HepG2 (cell line): Measurements from ENCODE around the gene ZNF146. TPM values are rescaled to one million over a fixed set of nuclear protein-coding genes. Genes with fewer than 3 reads are reported as not detected.

ENCODE experiments used
- ATAC-seq: fragments of 200-7000 bp; cut with Tn5 transposase; 3 replicates; pipeline ENCODE4 v1.9.1; 2020; ENCODE audit warnings: mild to moderate bottlenecking, moderate library complexity
- BruUV-seq: library from RNA; stranded (reverse); fragments of 400-500 nt; replicated peaks from 2 replicates; lab custom pipeline; 2021; lab: Mats Ljungman, UMichigan
- CTCF ChIA-PET: fragments of 300-600 bp; formaldehyde crosslinking; extraction: SDS; loops from one replicate; lab custom pipeline; 2021; ENCODE audit warnings: low total read pairs, inconsistent platforms, low intra/inter-chr PET ratio; lab: Yijun Ruan, JAX
- POLR2A ChIA-PET: fragments of 350-600 bp; sonication (Branson Sonifier 250); formaldehyde crosslinking; loops from one replicate; lab custom pipeline; 2020; ENCODE audit warnings: antibody characterized with exemption, inconsistent platforms; lab: Yijun Ruan, JAX
- DNase-seq: peaks from one replicate; pipeline ENCODE4 v3.0.0-alpha.2; 2015; ENCODE audit warnings: low spot score
- FAIRE-seq: peaks from 3 replicates; lab custom pipeline; 2011; peaks lifted over from hg19 to GRCh38; lab: Jason Lieb, UNC
- H2AFZ ChIP-seq: one replicate; pipeline ENCODE4 v1.6.1; 2011; ENCODE audit warnings: low read length, inconsistent platforms
- H3K27ac ChIP-seq: fragments of 300-600 bp; 3 replicates; pipeline ENCODE4 v1.8.0; 2011; ENCODE audit warnings: mixed run types, mild to moderate bottlenecking, mixed read lengths, low read length, inconsistent platforms; ENCODE audit not compliant: insufficient read depth; ENCODE audit errors: extremely low read length
- H3K27me3 ChIP-seq, 2 experiments: fragments of 200-600 bp in 1 of 2; 2 replicates in 1 of 2; 3 replicates in 1 of 2; pipeline versions ENCODE4 v1.6.0 to v1.8.0; 2011; ENCODE audit warnings: low read length in 2 of 2, mild to moderate bottlenecking in 2 of 2, moderate library complexity in 2 of 2, inconsistent platforms in 1 of 2; ENCODE audit not compliant: insufficient read depth in 2 of 2, control insufficient read depth in 1 of 2
- H3K36me3 ChIP-seq, 2 experiments: fragments of 200-600 bp in 1 of 2; replicated peaks in 1 of 2; 2 replicates in 1 of 2; 3 replicates in 1 of 2; pipeline versions ENCODE4 v1.5.1 to v1.8.0; 2011; ENCODE audit warnings: low read length in 2 of 2, inconsistent platforms in 1 of 2; ENCODE audit not compliant: insufficient read depth in 2 of 2, control insufficient read depth in 1 of 2
- H3K4me1 ChIP-seq: 2 replicates; pipeline ENCODE4 v1.5.1; 2012; ENCODE audit warnings: low read length, inconsistent platforms; ENCODE audit not compliant: insufficient read depth
- H3K4me2 ChIP-seq: 2 replicates; pipeline ENCODE4 v1.6.0; 2011; ENCODE audit warnings: low read depth, low read length, inconsistent platforms
- H3K4me3 ChIP-seq, 3 experiments: fragments of 200-600 bp in 1 of 3; sonication (generic), shearing (Covaris generic) in 1 of 3; replicated peaks in 1 of 3; 2 replicates each; pipeline ENCODE4 v1.5.1; 2011 to 2016; ENCODE audit warnings: low read length in 3 of 3, inconsistent platforms in 2 of 3, low read depth in 2 of 3, mild to moderate bottlenecking in 2 of 3, control low read depth in 1 of 3, mixed read lengths in 1 of 3; ENCODE audit not compliant: insufficient read depth in 1 of 3
- H3K79me2 ChIP-seq: one replicate; pipeline ENCODE4 v1.6.1; 2011; ENCODE audit warnings: low read length, inconsistent platforms; ENCODE audit not compliant: insufficient read depth
- H3K9ac ChIP-seq: 2 replicates; pipeline ENCODE4 v1.6.0; 2011; ENCODE audit warnings: mild to moderate bottlenecking, low read depth, low read length, inconsistent platforms; ENCODE audit not compliant: insufficient read depth
- H3K9me3 ChIP-seq: 2 replicates; pipeline ENCODE4 v1.5.1; 2012; ENCODE audit warnings: mild to moderate bottlenecking, low read length
- H4K20me1 ChIP-seq: 2 replicates; pipeline ENCODE4 v1.6.0; 2011; ENCODE audit warnings: inconsistent platforms, mild to moderate bottlenecking, low read length, moderate library complexity; ENCODE audit not compliant: insufficient read depth
- FOXK1 ChIP-seq: sonication (generic); formaldehyde crosslinking; IDR thresholded peaks from 2 replicates; pipeline ENCODE4 v1.4.0; 2020; ENCODE audit warnings: low read depth, missing genetic modification reagents, borderline replicate concordance
- MAFF ChIP-seq: IDR thresholded peaks from 2 replicates; pipeline ENCODE4 v1.6.1; 2011; ENCODE audit warnings: low read depth, low read length, improper control_type of control experiment
- MAFK ChIP-seq, 2 experiments: IDR thresholded peaks in 1 of 2; conservative IDR thresholded peaks in 1 of 2; 2 replicates each; pipeline ENCODE4 v1.6.1; 2011; ENCODE audit warnings: improper control_type of control experiment in 2 of 2, low read length in 2 of 2
- NFIC ChIP-seq: IDR thresholded peaks from 2 replicates; pipeline ENCODE4 v1.6.1; 2012; ENCODE audit warnings: mild to moderate bottlenecking, low read length, inconsistent platforms
- PTBP1 ChIP-seq: fragments of 200-400 bp; formaldehyde crosslinking; IDR thresholded peaks from 2 replicates; pipeline ENCODE4 v1.6.1; 2018; ENCODE audit warnings: low read length, low read depth; ENCODE audit not compliant: poor library complexity, severe bottlenecking
- RBFOX2 ChIP-seq: fragments of 200-400 bp; formaldehyde crosslinking; IDR thresholded peaks from 2 replicates; pipeline ENCODE4 v1.6.1; 2017; ENCODE audit warnings: low read depth, mild to moderate bottlenecking, low read length
- SMYD3 ChIP-seq: sonication (generic); formaldehyde crosslinking; IDR thresholded peaks from 2 replicates; pipeline ENCODE4 v1.8.1; 2023; ENCODE audit warnings: mild to moderate bottlenecking, missing genetic modification reagents
- ZNF567 ChIP-seq: sonication (generic); formaldehyde crosslinking; IDR thresholded peaks from 2 replicates; pipeline ENCODE4 v1.8.1; 2023; ENCODE audit warnings: mild to moderate bottlenecking, missing genetic modification reagents, borderline replicate concordance
- WGBS: methylation state at CpG from one replicate; pipeline ENCODE4 v1.1.6; 2017; ENCODE audit warnings: low lambda C conversion rate; 5-methylcytosine and 5-hydroxymethylcytosine counted together
- in situ Hi-C: cut with HindIII; loops from 2 replicates; pipeline ENCODE4 v1.10.0; 2017; ENCODE audit warnings: low pct_unique_long_range_greater_than_20kb; ENCODE audit not compliant: extremely low pct_ligation_motif_present
- intact Hi-C: fragments of 100-400 bp; cut with micrococcal nuclease; formaldehyde crosslinking; loops from one replicate; pipeline ENCODE4 v1.10.0; 2022; ENCODE audit not compliant: unreplicated experiment
- polyA plus RNA-seq, 8 experiments: library from polyadenylated mRNA; depleted of rRNA in 3 of 8; stranded (reverse) in 7 of 8; unstranded in 1 of 8; fragments of >200 nt; fragmentation: Illumina TruSeq in 4 of 8; extraction: Trizol in 4 of 8; gene quantifications; 2 replicates each; pipeline versions ENCODE4 v1.2.1 to v1.2.3, GENCODE V29; 2011 to 2016; ENCODE audit warnings: low read depth in 4 of 8, missing spikeins in 1 of 8, mixed read lengths in 1 of 8; ENCODE audit not compliant: insufficient read depth in 1 of 8
- total RNA-seq, 5 experiments: library from RNA; depleted of rRNA; stranded (reverse); fragments of >200 nt; fragmentation: Illumina TruSeq; extraction: Trizol; gene quantifications; 2 replicates each; pipeline ENCODE4 v1.2.3, GENCODE V29; 2016; ENCODE audit warnings: low read depth in 1 of 5

Gene ZNF146
- total and polyA plus RNA-seq, 2 of the 13 experiments (the other 11 are each of a cell fraction or from before 2014, with no cell fraction given), result 28.4 to 52.7 TPM

DNA sequence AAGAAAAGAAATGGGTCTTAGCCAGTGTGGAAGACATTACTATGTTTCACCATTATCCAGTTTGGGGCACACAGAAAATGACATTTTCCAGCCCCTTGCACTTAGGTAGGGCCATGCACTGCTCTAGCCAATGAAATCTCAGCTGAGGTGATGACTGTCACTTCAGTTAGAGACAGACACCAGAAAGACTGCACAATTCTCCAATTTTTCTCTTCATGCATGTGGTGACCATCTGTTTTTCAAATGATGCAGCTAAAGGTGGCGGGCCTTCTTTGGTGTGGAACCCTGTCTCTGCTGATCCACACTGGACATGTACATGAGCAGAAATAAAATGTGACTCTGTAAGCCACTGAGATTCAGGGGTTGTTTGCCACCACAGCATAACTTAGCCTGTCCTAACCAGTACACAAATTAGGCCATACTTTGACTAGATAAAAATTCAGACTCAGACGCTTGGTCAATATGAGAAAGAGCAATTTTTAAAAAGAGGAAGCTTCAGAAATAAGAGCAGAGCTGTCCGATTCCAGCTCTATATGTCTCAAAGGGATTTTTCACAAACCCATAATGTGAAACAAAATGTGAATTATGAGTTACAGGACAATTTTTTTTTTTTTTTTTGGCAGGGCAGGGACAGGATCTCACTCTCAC, 7.2 kb upstream of the ZNF146 start:
- no peak for TF ChIP-seq NFIC
- no peak for TF ChIP-seq FOXK1 (CRISPR knock-in tag)
- Histone ChIP-seq H3K27ac (no peak overlapping the region), H4K20me1 (no peaks in the 10 kb centered on the region), H3K36me3 (0 out of 5 replicates have a peak, but pooled peaks cover 0 to 1% of the 10 kb centered on the region in 2 experiments), H2AFZ (no peak overlapping the region), H3K4me1 (peaks cover 2% of the 10 kb centered on the region), H3K4me2 (no peak overlapping the region), H3K4me3 (no peak overlapping the region), H3K9me3 (no peaks in the 10 kb centered on the region), H3K9ac (no peak overlapping the region), H3K27me3 (no peaks in the 10 kb centered on the region), H3K79me2 (peaks cover 2% of the 10 kb centered on the region)
- ChIA-PET POLR2A (no interaction called here), CTCF (no interaction called here)
- ATAC-seq (no peak), DNase-seq (no peak), FAIRE-seq (no peak)
- no TSS peak for BruUV-seq
- WGBS, result 97% methylated on average over 3 of the region's 3 CpGs
- in situ Hi-C loops (no loop called here), intact Hi-C loops (no loop called here)

- 99% methylated on average over 7 of the region's 7 CpGs for WGBS
- Histone ChIP-seq H3K9ac (no peak overlapping the region), H2AFZ (no peak overlapping the region), H4K20me1 (no peaks in the 10 kb centered on the region), H3K4me2 (no peak overlapping the region), H3K36me3 (0 out of 5 replicates have a peak, but pooled peaks cover 0 to 1% of the 10 kb centered on the region in 2 experiments), H3K4me1 (peaks cover 15% of the 10 kb centered on the region), H3K27me3 (no peaks in the 10 kb centered on the region; a peak in 1 of 5 replicates), H3K4me3 (no peak overlapping the region), H3K27ac (no peak overlapping the region), H3K79me2 (peaks cover 13% of the 10 kb centered on the region), H3K9me3 (no peaks in the 10 kb centered on the region)
- no peak for DNase-seq
- intact Hi-C loops, result no loop called here
- POLR2A ChIA-PET, result no interaction called here
- no peak for ATAC-seq
- BruUV-seq, result no TSS peak
- no peak for FAIRE-seq
- CTCF ChIA-PET, result no interaction called here
- in situ Hi-C loops, result no loop called here
- TF ChIP-seq MAFK (conservative IDR thresholded peaks at IDR 0.05 in 1 of 2, IDR thresholded peaks at IDR 0.05 in 1 of 2; ENCODE audit: low read length in 2 of 2), result peak; percentile 45 to 80; a peak in 3 of 4 replicates
- no peak for TF ChIP-seq SMYD3
- no peak for TF ChIP-seq PTBP1
- peak; percentile 67 for TF ChIP-seq MAFF
- TF ChIP-seq ZNF567 (CRISPR knock-in tag), result no peak
- no peak for TF ChIP-seq RBFOX2
Observed at GRCh38 chr19:36209372-36209771, 5.5 kb upstream of the ZNF146 start.
